Neuronal stem cell (in vitro differentiated cells): ENCODE data around the gene TEX28.

Experiments
- DNase-seq: peaks from one replicate; pipeline ENCODE4 v3.0.0-alpha.2; 2013; ENCODE audit warnings: low spot score
- H2AFZ ChIP-seq: one replicate; pipeline ENCODE4 v1.6.1; 2013; ENCODE audit warnings: mild to moderate bottlenecking, low read length, inconsistent platforms
- H2AK5ac ChIP-seq: 2 replicates; pipeline ENCODE4 v1.6.1; 2013; ENCODE audit warnings: low read depth, mild to moderate bottlenecking, inconsistent platforms, low read length, moderate library complexity, mixed read lengths
- H2BK120ac ChIP-seq: 2 replicates; pipeline ENCODE4 v1.6.1; 2013; ENCODE audit warnings: low read depth, mild to moderate bottlenecking, inconsistent platforms, low read length, moderate library complexity, mixed read lengths
- H2BK12ac ChIP-seq: one replicate; pipeline ENCODE4 v1.6.1; 2013; ENCODE audit warnings: low read length, inconsistent platforms
- H2BK15ac ChIP-seq: 2 replicates; pipeline ENCODE4 v1.6.1; 2013; ENCODE audit warnings: mild to moderate bottlenecking, low read length, inconsistent platforms, mixed read lengths
- H2BK5ac ChIP-seq: one replicate; pipeline ENCODE4 v1.6.1; 2013; ENCODE audit warnings: inconsistent platforms, mild to moderate bottlenecking, low read length, moderate library complexity
- H3K14ac ChIP-seq: one replicate; pipeline ENCODE4 v1.6.1; 2013; ENCODE audit warnings: low read length, inconsistent platforms
- H3K18ac ChIP-seq: 2 replicates; pipeline ENCODE4 v1.6.1; 2013; ENCODE audit warnings: low read length, inconsistent platforms
- H3K23ac ChIP-seq: 2 replicates; pipeline ENCODE4 v1.6.1; 2013; ENCODE audit warnings: low read depth, mild to moderate bottlenecking, mixed read lengths, low read length, inconsistent platforms; ENCODE audit not compliant: poor library complexity
- H3K27ac ChIP-seq: replicated peaks from 3 replicates; pipeline ENCODE4 v1.5.1; 2013; ENCODE audit warnings: low read length, inconsistent platforms
- H3K27me3 ChIP-seq, 3 experiments: 2 replicates each; pipeline ENCODE4 v1.6.1; 2013; ENCODE audit warnings: low read length in 3 of 3, mild to moderate bottlenecking in 2 of 3, inconsistent platforms in 1 of 3, low read depth in 1 of 3, mixed read lengths in 1 of 3, moderate library complexity in 1 of 3; ENCODE audit not compliant: control insufficient read depth in 3 of 3, insufficient read depth in 3 of 3
- H3K36me3 ChIP-seq, 2 donors: replicated peaks in 1 of 2; 2 replicates each; pipeline ENCODE4 v1.6.1; 2013; ENCODE audit warnings: low read length in 2 of 2; ENCODE audit not compliant: control insufficient read depth in 2 of 2, insufficient read depth in 2 of 2
- H3K4ac ChIP-seq: 2 replicates; pipeline ENCODE4 v1.6.1; 2013; ENCODE audit warnings: inconsistent platforms, mild to moderate bottlenecking, low read length, moderate library complexity
- H3K4me1 ChIP-seq, 2 donors: 1 replicate in 1 of 2; 2 replicates in 1 of 2; pipeline ENCODE4 v1.6.1; 2013; ENCODE audit warnings: low read length in 2 of 2, low read depth in 1 of 2; ENCODE audit not compliant: control insufficient read depth in 2 of 2, insufficient read depth in 1 of 2
- H3K4me2 ChIP-seq: one replicate; pipeline ENCODE4 v1.6.1; 2013; ENCODE audit warnings: mild to moderate bottlenecking, low read length, inconsistent platforms; ENCODE audit not compliant: insufficient read depth, poor library complexity, severe bottlenecking
- H3K4me3 ChIP-seq, 2 donors: 2 replicates each; pipeline ENCODE4 v1.5.1; 2013; ENCODE audit warnings: low read length in 2 of 2, mild to moderate bottlenecking in 2 of 2, inconsistent platforms in 1 of 2, moderate library complexity in 1 of 2
- H3K79me1 ChIP-seq: one replicate; pipeline ENCODE4 v1.6.1; 2013; ENCODE audit warnings: low read depth, mild to moderate bottlenecking, inconsistent platforms, low read length, moderate library complexity
- H3K9ac ChIP-seq: one replicate; pipeline ENCODE4 v1.6.1; 2013; ENCODE audit warnings: mild to moderate bottlenecking, low read depth, low read length, inconsistent platforms; ENCODE audit not compliant: poor library complexity
- H3K9me3 ChIP-seq, 2 donors: replicated peaks in 1 of 2; 2 replicates each; pipeline versions ENCODE3 to v1.6.1; 2013; ENCODE audit warnings: low read length in 2 of 2, mild to moderate bottlenecking in 2 of 2, inconsistent platforms in 1 of 2, low read depth in 1 of 2, mixed read lengths in 1 of 2, moderate library complexity in 1 of 2; ENCODE audit not compliant: control insufficient read depth in 2 of 2, insufficient read depth in 1 of 2
- H4K8ac ChIP-seq: one replicate; pipeline ENCODE4 v1.6.1; 2013; ENCODE audit warnings: low read depth, mild to moderate bottlenecking, inconsistent platforms, low read length, moderate library complexity
- H4K91ac ChIP-seq: one replicate; pipeline ENCODE4 v1.6.1; 2013; ENCODE audit warnings: low read length, low read depth, mild to moderate bottlenecking, inconsistent platforms; ENCODE audit not compliant: poor library complexity
- WGBS, 2 donors: extraction: QIAGEN DNeasy Blood & Tissue Kit; methylation state at CpG; one replicate each; pipeline ENCODE4 v1.1.7; 2013; ENCODE audit warnings: missing lambda C conversion rate in 2 of 2, mixed read lengths in 1 of 2; ENCODE audit not compliant: insufficient read length in 2 of 2, insufficient replicate concordance in 1 of 2; ENCODE audit errors: extremely low coverage in 2 of 2; 5-methylcytosine and 5-hydroxymethylcytosine counted together

TEX28 gene

GRCh38 chrX:154313147-154313546 is 18.2 kb upstream of the TEX28 start:
- Histone ChIP-seq H3K14ac (no peak overlapping the region), H3K23ac (no peak overlapping the region), H3K9me3 (no peaks in the 10 kb centered on the region), H3K18ac (no peak overlapping the region), H3K27me3 (peaks cover 0 to 55% (median 0%) of the 10 kb centered on the region in 3 experiments), H3K4me2 (no peak overlapping the region), H3K27ac (no peak overlapping the region), H3K79me1 (no peaks in the 10 kb centered on the region), H2BK120ac (no peak overlapping the region), H3K4me3 (no peak overlapping the region), H2BK5ac (no peak overlapping the region), H2BK12ac (no peak overlapping the region), H3K9ac (no peak overlapping the region), H2AFZ (no peak overlapping the region), H3K4me1 (peaks cover 0 to 5% of the 10 kb centered on the region in 2 donors), H4K8ac (no peak overlapping the region), H2AK5ac (no peak overlapping the region), H4K91ac (no peak overlapping the region), H3K4ac (no peak overlapping the region), H2BK15ac (no peak overlapping the region), H3K36me3 (no peaks in the 10 kb centered on the region)
- no CpG with 5 or more reads among the region's 5 CpGs for WGBS, 2 donors
- no peak for DNase-seq

DNA sequence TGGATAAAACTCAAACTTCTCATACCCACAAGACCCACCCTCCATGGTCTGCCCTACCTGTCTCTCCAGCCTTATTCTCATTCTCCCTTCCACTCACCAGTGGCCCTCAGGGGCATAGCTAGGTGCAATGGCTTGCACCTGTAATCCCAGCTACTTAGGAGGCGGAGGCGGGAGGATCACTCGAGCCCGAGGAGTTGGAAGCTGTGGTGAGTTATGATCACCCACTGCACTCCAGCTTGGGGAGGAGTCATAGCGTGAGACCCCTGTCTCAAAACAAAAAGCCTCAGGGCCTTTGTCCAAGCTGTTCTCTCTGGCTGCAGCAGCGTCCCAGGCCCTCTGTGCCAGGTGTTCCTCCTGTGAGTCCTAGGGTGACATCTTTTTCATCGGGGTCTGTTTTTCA is 17.2 kb upstream of the TEX28 start:
- H2BK5ac ChIP-seq, result no peak overlapping the region
- H2BK12ac ChIP-seq, result no peak overlapping the region
- H2BK15ac ChIP-seq, result no peak overlapping the region
- peaks cover 0 to 58% (median 0%) of the 10 kb centered on the region in 3 experiments for H3K27me3 ChIP-seq
- no peak overlapping the region for H3K4me2 ChIP-seq
- no peaks in the 10 kb centered on the region for H3K9me3 ChIP-seq
- H3K36me3 ChIP-seq, result no peaks in the 10 kb centered on the region
- H3K14ac ChIP-seq, result no peak overlapping the region
- no peak for DNase-seq
- WGBS, 2 donors, result no CpG with 5 or more reads among the region's 7 CpGs
- no peak overlapping the region for H4K8ac ChIP-seq
- H2AK5ac ChIP-seq, result no peak overlapping the region
- H3K18ac ChIP-seq, result no peak overlapping the region
- H3K4ac ChIP-seq, result no peak overlapping the region
- peaks cover 0 to 5% of the 10 kb centered on the region in 2 donors for H3K4me1 ChIP-seq
- H3K4me3 ChIP-seq, result no peak overlapping the region
- H3K79me1 ChIP-seq, result no peaks in the 10 kb centered on the region
- H2AFZ ChIP-seq, result no peak overlapping the region
- H3K9ac ChIP-seq, result no peak overlapping the region
- H4K91ac ChIP-seq, result no peak overlapping the region
- H2BK120ac ChIP-seq, result no peak overlapping the region
- H3K27ac ChIP-seq, result no peak overlapping the region
- H3K23ac ChIP-seq, result no peak overlapping the region

DNA sequence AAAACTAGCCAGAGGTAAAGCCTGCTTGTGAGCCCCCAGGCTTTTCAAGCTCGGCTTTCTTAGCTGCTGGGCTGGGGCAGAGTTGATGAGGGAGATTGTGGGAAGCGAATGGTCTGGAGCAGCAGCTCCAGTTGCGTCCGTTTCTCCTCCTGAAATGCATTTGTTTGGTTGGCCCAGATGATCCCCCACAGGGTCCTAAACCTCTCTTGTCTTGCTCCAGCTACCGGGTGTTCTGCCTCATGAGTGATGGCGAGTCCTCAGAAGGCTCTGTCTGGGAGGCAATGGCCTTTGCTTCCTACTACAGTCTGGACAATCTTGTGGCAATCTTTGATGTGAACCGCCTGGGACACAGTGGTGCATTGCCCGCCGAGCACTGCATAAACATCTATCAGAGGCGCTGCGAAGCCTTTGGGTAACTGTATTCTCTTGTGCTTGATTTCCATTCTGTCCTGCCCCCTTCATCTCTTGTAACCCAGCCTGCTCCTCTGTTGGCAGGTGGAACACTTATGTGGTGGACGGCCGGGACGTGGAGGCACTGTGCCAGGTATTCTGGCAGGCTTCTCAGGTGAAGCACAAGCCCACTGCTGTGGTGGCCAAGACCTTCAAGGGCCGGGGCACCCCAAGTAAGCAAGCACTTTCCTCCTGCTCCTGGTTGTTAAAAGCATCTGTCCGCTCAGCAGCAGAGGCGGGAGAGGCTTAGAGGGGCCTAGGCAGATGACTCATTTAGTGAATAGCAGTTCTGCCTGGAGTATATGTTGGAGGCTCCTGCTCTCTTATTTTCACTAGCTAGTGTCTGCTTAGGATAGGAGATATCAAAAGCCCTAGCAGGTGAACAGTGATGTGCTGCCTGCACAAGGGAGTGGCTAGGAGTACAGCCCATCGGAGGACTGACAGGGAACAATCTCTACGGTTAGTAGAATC is 16.0 kb upstream of the TEX28 start:
- WGBS, 2 donors, result no CpG with 5 or more reads among the region's 19 CpGs
- H3K4me2 ChIP-seq, result no peak overlapping the region
- H3K36me3 ChIP-seq, result no peaks in the 10 kb centered on the region
- H3K9me3 ChIP-seq, result no peaks in the 10 kb centered on the region
- H2BK12ac ChIP-seq, result no peak overlapping the region
- H3K4me3 ChIP-seq, result no peak overlapping the region
- H3K79me1 ChIP-seq, result no peaks in the 10 kb centered on the region
- H2AK5ac ChIP-seq, result no peak overlapping the region
- no peak overlapping the region for H2BK15ac ChIP-seq
- H2BK120ac ChIP-seq, result no peak overlapping the region
- no peak overlapping the region for H3K18ac ChIP-seq
- no peak for DNase-seq
- H3K4me1 ChIP-seq, result peaks cover 0 to 5% of the 10 kb centered on the region in 2 donors
- H3K9ac ChIP-seq, result no peak overlapping the region
- H3K23ac ChIP-seq, result no peak overlapping the region
- no peak overlapping the region for H2BK5ac ChIP-seq
- H4K8ac ChIP-seq, result no peak overlapping the region
- H3K27me3 ChIP-seq, result peaks cover 0 to 59% (median 0%) of the 10 kb centered on the region in 3 experiments
- no peak overlapping the region for H3K4ac ChIP-seq
- no peak overlapping the region for H3K14ac ChIP-seq
- no peak overlapping the region for H3K27ac ChIP-seq
- H4K91ac ChIP-seq, result no peak overlapping the region
- H2AFZ ChIP-seq, result no peak overlapping the region

DNA sequence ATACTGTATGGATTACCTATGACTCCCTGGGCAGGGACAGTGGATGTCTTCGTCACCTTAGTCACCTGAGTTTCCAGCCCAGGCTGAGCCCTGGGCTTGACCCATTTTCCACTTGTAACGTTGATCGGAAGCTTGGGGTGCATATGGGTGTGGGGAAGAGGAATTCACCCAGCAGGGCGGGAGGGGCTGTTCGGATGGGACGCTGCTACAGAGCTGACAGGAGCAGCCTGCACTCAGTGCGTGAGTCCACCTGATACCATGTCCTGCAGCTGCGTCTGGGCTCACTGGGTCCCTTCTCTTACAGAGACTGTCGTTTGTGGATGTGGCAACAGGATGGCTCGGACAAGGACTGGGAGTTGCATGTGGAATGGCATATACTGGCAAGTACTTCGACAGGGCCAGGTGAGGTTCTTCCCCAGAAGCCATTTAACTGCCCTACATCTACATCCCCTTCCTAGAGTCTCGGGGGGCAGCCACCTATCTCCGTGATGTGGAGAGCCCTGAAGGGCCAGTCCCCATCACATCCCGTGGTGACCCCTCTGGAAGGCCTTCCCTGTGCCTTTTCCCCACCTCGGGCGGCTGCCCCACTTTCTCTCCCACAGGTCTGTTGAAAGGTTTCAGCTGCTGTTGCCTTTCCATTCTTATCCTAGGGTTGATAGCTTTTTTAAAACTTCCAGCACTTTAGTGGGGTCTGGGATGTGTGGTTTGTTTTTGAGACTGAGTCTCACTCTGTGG is 14.3 kb upstream of the TEX28 start:
- WGBS, 2 donors, result no CpG with 5 or more reads among the region's 16 CpGs
- H3K79me1 ChIP-seq, result no peaks in the 10 kb centered on the region
- DNase-seq, result no peak

More for the DNA sequence above, 14.3 kb upstream of the TEX28 start:
- H4K91ac ChIP-seq, result no peak overlapping the region
- H2BK5ac ChIP-seq, result no peak overlapping the region
- no peak overlapping the region for H2AFZ ChIP-seq
- peaks cover 0 to 53% (median 0%) of the 10 kb centered on the region in 3 experiments for H3K27me3 ChIP-seq
- H2BK120ac ChIP-seq, result no peak overlapping the region
- H3K9me3 ChIP-seq, result no peaks in the 10 kb centered on the region
- no peak overlapping the region for H3K4me3 ChIP-seq
- no peak overlapping the region for H3K27ac ChIP-seq
- no peak overlapping the region for H3K4me2 ChIP-seq
- H3K23ac ChIP-seq, result no peak overlapping the region
- H3K9ac ChIP-seq, result peak overlapping the region; percentile 37
- no peak overlapping the region for H2AK5ac ChIP-seq
- no peak overlapping the region for H2BK15ac ChIP-seq
- no peak overlapping the region for H2BK12ac ChIP-seq
- no peak overlapping the region for H3K4ac ChIP-seq
- H3K4me1 ChIP-seq, result peaks cover 6 to 7% of the 10 kb centered on the region in 2 donors
- H4K8ac ChIP-seq, result no peak overlapping the region
- H3K18ac ChIP-seq, result no peak overlapping the region
- H3K36me3 ChIP-seq, result no peaks in the 10 kb centered on the region
- no peak overlapping the region for H3K14ac ChIP-seq
